ENCODE data around the gene CCNYL1.
"Not testable (repeated sequence)": the region's sequence is repeated elsewhere in the genome, so short reads cannot be mapped to it uniquely, and the experiment has no call there.

DNA sequence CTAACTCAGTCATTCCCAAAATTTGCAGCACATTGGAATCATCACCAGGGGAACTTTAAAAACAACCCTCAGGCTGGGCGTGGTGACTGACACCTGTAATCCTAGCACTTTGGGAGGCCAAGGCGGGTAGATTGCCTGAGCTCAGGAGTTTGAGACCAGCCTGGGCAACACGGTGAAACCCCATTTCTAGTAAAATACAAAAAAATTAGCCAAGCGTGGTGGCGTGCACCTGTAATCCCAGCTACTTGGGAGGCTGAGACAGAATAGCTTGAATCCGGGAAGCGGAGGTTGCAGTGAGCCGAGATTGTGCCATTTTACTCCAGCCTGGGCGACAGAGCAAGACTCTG, 24.0 kb downstream of the CCNYL1 start:
- not testable (repeated sequence) for TF ChIP-seq EZH2 (IDR thresholded peaks at IDR 0.05); POLR2AphosphoS5 (IDR thresholded peaks at IDR 0.05; ENCODE audit: borderline replicate concordance, low read depth, low read length); FOXP2 (optimal IDR thresholded peaks at IDR 0.05; ENCODE audit: control extremely low read depth, extremely low read length, insufficient read depth)
